ENCODE results near the gene KRT78.

DNA sequence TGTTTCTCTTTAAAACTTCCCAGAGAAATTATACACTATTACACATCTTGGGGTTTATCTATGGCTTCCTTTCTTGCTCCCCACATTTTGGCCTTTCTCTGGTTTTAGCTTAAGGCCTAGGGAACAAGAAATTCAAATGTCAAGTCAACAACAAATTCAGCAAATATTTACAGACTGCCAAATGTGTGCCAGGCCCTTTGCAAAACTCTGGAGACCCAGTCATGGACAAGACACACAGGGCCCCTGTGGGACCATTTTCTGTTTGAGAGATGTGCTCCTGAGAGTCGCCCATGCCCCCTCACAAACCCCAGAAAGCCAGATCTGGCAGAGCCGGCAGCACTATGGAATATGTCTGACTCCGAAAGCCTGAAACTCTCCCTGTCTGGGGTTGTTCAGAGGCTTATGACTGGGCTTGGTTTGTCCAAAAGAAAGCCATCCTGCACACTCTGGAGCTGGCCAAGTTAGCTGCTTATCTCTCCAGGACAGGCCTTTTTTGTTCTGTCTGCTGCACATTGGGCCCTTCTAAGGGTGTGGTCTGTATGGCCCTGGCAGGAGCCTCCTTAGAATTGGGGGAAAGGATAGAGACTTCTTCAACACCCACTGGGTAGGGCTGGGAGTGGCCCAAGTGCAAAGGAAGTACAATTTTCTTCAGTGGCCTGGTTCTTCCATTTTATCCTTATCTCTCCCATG is 51.8 kb downstream of the KRT78 start:
- TF ChIP-seq, protein P1, sequence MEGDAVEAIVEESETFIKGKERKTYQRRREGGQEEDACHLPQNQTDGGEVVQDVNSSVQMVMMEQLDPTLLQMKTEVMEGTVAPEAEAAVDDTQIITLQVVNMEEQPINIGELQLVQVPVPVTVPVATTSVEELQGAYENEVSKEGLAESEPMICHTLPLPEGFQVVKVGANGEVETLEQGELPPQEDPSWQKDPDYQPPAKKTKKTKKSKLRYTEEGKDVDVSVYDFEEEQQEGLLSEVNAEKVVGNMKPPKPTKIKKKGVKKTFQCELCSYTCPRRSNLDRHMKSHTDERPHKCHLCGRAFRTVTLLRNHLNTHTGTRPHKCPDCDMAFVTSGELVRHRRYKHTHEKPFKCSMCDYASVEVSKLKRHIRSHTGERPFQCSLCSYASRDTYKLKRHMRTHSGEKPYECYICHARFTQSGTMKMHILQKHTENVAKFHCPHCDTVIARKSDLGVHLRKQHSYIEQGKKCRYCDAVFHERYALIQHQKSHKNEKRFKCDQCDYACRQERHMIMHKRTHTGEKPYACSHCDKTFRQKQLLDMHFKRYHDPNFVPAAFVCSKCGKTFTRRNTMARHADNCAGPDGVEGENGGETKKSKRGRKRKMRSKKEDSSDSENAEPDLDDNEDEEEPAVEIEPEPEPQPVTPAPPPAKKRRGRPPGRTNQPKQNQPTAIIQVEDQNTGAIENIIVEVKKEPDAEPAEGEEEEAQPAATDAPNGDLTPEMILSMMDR (IDR thresholded peaks at IDR 0.05), result no peak
- TF ChIP-seq, protein P2, sequence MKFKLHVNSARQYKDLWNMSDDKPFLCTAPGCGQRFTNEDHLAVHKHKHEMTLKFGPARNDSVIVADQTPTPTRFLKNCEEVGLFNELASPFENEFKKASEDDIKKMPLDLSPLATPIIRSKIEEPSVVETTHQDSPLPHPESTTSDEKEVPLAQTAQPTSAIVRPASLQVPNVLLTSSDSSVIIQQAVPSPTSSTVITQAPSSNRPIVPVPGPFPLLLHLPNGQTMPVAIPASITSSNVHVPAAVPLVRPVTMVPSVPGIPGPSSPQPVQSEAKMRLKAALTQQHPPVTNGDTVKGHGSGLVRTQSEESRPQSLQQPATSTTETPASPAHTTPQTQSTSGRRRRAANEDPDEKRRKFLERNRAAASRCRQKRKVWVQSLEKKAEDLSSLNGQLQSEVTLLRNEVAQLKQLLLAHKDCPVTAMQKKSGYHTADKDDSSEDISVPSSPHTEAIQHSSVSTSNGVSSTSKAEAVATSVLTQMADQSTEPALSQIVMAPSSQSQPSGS (CRISPR knock-in tag; IDR thresholded peaks at IDR 0.05; ENCODE audit: borderline replicate concordance, low read depth), result no peak
- TF ChIP-seq, protein P3, sequence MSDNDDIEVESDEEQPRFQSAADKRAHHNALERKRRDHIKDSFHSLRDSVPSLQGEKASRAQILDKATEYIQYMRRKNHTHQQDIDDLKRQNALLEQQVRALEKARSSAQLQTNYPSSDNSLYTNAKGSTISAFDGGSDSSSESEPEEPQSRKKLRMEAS (CRISPR knock-in tag; IDR thresholded peaks at IDR 0.05), result no peak
- no peak for TF ChIP-seq OVOL2 (CRISPR knock-in tag; IDR thresholded peaks at IDR 0.05; ENCODE audit: borderline replicate concordance)
- TF ChIP-seq, protein P4, sequence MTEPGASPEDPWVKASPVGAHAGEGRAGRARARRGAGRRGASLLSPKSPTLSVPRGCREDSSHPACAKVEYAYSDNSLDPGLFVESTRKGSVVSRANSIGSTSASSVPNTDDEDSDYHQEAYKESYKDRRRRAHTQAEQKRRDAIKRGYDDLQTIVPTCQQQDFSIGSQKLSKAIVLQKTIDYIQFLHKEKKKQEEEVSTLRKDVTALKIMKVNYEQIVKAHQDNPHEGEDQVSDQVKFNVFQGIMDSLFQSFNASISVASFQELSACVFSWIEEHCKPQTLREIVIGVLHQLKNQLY (CRISPR knock-in tag; IDR thresholded peaks at IDR 0.05), result no peak
- TF ChIP-seq FOXK1 (CRISPR knock-in tag; IDR thresholded peaks at IDR 0.05), result no peak
- no peak for TF ChIP-seq MXD4 (CRISPR knock-in tag; IDR thresholded peaks at IDR 0.05; ENCODE audit: borderline replicate concordance)
- TF ChIP-seq NFYB (CRISPR knock-in tag; conservative IDR thresholded peaks at IDR 0.05; ENCODE audit: low read depth), result no peak
- TF ChIP-seq, protein P5, sequence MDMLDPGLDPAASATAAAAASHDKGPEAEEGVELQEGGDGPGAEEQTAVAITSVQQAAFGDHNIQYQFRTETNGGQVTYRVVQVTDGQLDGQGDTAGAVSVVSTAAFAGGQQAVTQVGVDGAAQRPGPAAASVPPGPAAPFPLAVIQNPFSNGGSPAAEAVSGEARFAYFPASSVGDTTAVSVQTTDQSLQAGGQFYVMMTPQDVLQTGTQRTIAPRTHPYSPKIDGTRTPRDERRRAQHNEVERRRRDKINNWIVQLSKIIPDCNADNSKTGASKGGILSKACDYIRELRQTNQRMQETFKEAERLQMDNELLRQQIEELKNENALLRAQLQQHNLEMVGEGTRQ (CRISPR knock-in tag; IDR thresholded peaks at IDR 0.05), result no peak
- no peak for TF ChIP-seq CREM (CRISPR knock-in tag; IDR thresholded peaks at IDR 0.05)
- no peak for TF ChIP-seq SMAD3 (CRISPR knock-in tag; IDR thresholded peaks at IDR 0.05; ENCODE audit: borderline replicate concordance)

Measured in WTC11 (cell line).